OCI-LY1 (cell line): ENCODE measurements around the gene COL6A3.

Experiments used
- EZH2 ChIP-seq: fragments of 200-600 bp; sonication (generic), shearing (Covaris generic); IDR thresholded peaks from 2 replicates; pipeline ENCODE4 v1.8.0; 2017; ENCODE audit warnings: borderline replicate concordance, mixed run types, mild to moderate bottlenecking, antibody characterized with exemption, low read length, moderate library complexity, mixed read lengths
- TF ChIP-seq, protein P1 (sequence below): fragments of 200-600 bp; sonication (generic), shearing (Covaris generic); IDR thresholded peaks from 2 replicates; pipeline ENCODE4 v1.5.1; 2017; ENCODE audit warnings: mild to moderate bottlenecking, antibody characterized with exemption, low read length, moderate library complexity, mixed read lengths

DNA sequence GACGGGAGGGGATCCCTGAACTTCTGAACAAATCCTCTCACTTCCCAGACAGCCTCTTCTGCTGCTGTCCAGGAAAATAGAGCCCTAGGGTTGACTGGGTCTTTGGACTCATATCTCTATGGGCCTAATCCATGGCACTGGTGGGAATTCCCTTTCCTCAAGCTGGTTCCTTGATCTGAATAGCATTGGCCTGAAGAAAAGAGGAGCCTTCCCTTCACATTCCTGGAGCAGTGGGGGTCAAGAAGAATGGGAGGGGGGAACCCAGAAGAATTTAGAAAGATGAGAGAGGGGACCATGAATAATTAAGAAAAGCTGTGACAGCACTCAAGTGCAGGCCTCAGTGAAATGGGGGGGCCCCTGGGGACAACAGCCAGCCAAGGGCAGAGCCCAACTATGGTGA is 80.2 kb downstream of the COL6A3 start:
- TF ChIP-seq, protein P1, sequence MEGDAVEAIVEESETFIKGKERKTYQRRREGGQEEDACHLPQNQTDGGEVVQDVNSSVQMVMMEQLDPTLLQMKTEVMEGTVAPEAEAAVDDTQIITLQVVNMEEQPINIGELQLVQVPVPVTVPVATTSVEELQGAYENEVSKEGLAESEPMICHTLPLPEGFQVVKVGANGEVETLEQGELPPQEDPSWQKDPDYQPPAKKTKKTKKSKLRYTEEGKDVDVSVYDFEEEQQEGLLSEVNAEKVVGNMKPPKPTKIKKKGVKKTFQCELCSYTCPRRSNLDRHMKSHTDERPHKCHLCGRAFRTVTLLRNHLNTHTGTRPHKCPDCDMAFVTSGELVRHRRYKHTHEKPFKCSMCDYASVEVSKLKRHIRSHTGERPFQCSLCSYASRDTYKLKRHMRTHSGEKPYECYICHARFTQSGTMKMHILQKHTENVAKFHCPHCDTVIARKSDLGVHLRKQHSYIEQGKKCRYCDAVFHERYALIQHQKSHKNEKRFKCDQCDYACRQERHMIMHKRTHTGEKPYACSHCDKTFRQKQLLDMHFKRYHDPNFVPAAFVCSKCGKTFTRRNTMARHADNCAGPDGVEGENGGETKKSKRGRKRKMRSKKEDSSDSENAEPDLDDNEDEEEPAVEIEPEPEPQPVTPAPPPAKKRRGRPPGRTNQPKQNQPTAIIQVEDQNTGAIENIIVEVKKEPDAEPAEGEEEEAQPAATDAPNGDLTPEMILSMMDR = no peak
- no peak for TF ChIP-seq EZH2
